ENCODE measurements around the gene NDUFAF4. TPM values are rescaled to one million over a fixed set of nuclear protein-coding genes. Genes with fewer than 3 reads are reported as not detected.

NDUFAF4 gene
- total and polyA plus RNA-seq, 8 donors, result 2.9 to 30.1 (median 11.0) TPM

- Histone ChIP-seq H3K4me1 (no peaks in the 10 kb centered on the region), H3K4me3 (no peak overlapping the region), H3K27ac (no peak overlapping the region), H3K36me3 (no peaks in the 10 kb centered on the region), H3K27me3 (no peaks in the 10 kb centered on the region), H3K9me3 (peaks cover 0 to 14% (median 0%) of the 10 kb centered on the region in 4 donors)
- 62 to 88% (median 72%) methylated on average over 8 of the region's 8 CpGs for WGBS, 5 donors
- no peak for DNase-seq
- intact Hi-C loops (cut with DNase I; ENCODE audit: low total_unique reads), result no loop called here
- no peak for TF ChIP-seq CTCF (IDR thresholded peaks at IDR 0.05)
- TF ChIP-seq POLR2A (IDR thresholded peaks at IDR 0.05), result no peak
- TF ChIP-seq EP300 (IDR thresholded peaks at IDR 0.05), result no peak
- no peak for TF ChIP-seq POLR2AphosphoS5 (IDR thresholded peaks at IDR 0.05)
Observed at GRCh38 chr6:96851858-96852257, 45.8 kb downstream of the NDUFAF4 start.

- Histone ChIP-seq H3K36me3 (no peaks in the 10 kb centered on the region), H3K9me3 (peaks cover 0 to 24% (median 1%) of the 10 kb centered on the region in 4 donors), H3K27ac (no peak overlapping the region), H3K4me1 (no peaks in the 10 kb centered on the region), H3K27me3 (no peaks in the 10 kb centered on the region), H3K4me3 (no peak overlapping the region)
- intact Hi-C loops (cut with DNase I; ENCODE audit: low total_unique reads), result no loop called here
- 71 to 75% (median 73%) methylated on average over 2 of the region's 2 CpGs for WGBS, 5 donors
- DNase-seq, result no peak
- no peak for TF ChIP-seq CTCF (IDR thresholded peaks at IDR 0.05)
- no peak for TF ChIP-seq POLR2AphosphoS5 (IDR thresholded peaks at IDR 0.05)
- no peak for TF ChIP-seq EP300 (IDR thresholded peaks at IDR 0.05)
- TF ChIP-seq POLR2A (IDR thresholded peaks at IDR 0.05), result no peak
Observed at GRCh38 chr6:96849615-96850014, 48.1 kb downstream of the NDUFAF4 start.

- no peak overlapping the region for H3K27ac ChIP-seq
- no peaks in the 10 kb centered on the region for H3K4me1 ChIP-seq
- no peak for TF ChIP-seq EP300 (IDR thresholded peaks at IDR 0.05)
- TF ChIP-seq POLR2AphosphoS5 (IDR thresholded peaks at IDR 0.05), result no peak
- TF ChIP-seq CTCF (IDR thresholded peaks at IDR 0.05), result no peak
- no peak for TF ChIP-seq POLR2A (IDR thresholded peaks at IDR 0.05)
- no peaks in the 10 kb centered on the region for H3K36me3 ChIP-seq
- no peak overlapping the region for H3K4me3 ChIP-seq
- intact Hi-C loops (cut with DNase I; ENCODE audit: low total_unique reads), result no loop called here
- no peaks in the 10 kb centered on the region for H3K27me3 ChIP-seq
- peaks cover 0 to 24% (median 3%) of the 10 kb centered on the region in 4 donors for H3K9me3 ChIP-seq
- DNase-seq, result no peak
Observed at GRCh38 chr6:96844530-96844929, 53.2 kb downstream of the NDUFAF4 start.

GRCh38 chr6:96841345-96841744, 56.3 kb downstream of the NDUFAF4 start:
- no peak for DNase-seq
- intact Hi-C loops (cut with DNase I; ENCODE audit: low total_unique reads), result no loop called here
- H3K4me3 ChIP-seq, result no peak overlapping the region
- WGBS, 5 donors, result 23 to 37% (median 32%) methylated on average over 2 of the region's 2 CpGs
- peaks cover 5 to 16% (median 9%) of the 10 kb centered on the region in 4 donors for H3K4me1 ChIP-seq
- H3K27ac ChIP-seq, result no peak overlapping the region
- peaks cover 0 to 10% (median 0%) of the 10 kb centered on the region in 3 donors for H3K27me3 ChIP-seq
- no peaks in the 10 kb centered on the region for H3K36me3 ChIP-seq
- TF ChIP-seq EP300 (IDR thresholded peaks at IDR 0.05), result no peak
- no peak for TF ChIP-seq POLR2A (IDR thresholded peaks at IDR 0.05)
- no peak for TF ChIP-seq CTCF (IDR thresholded peaks at IDR 0.05)
- no peak for TF ChIP-seq POLR2AphosphoS5 (IDR thresholded peaks at IDR 0.05)
- peaks cover 0 to 8% (median 3%) of the 10 kb centered on the region in 4 donors for H3K9me3 ChIP-seq

Small RNA genes within 50 kb of the gene (small RNA-seq; reads per million reads assigned to genes)
- gene RN7SL509P, result 0 reads per million in 4 donors

Other genes with a start within 250 kb of the NDUFAF4 start
- 1 to 10 TPM in 2 of 5 donors, under 1 TPM in 1, not detected in 2; 0.29 to 7.7 (median 1.7) TPM for gene GPR63, start 60.4 kb downstream of the NDUFAF4 start, total RNA-seq
- gene GPR63, start 60.4 kb downstream of the NDUFAF4 start, polyA plus RNA-seq, result under 1 TPM; 0.31 to 0.87 (median 0.33) TPM
- under 1 TPM in 1 of 5 donors, not detected in 4; 0.55 TPM for gene KLHL32, start 26.8 kb upstream of the NDUFAF4 start, total RNA-seq
- under 1 TPM in 2 of 3 donors, not detected in 1; 0.15 to 0.19 TPM for gene KLHL32, start 26.8 kb upstream of the NDUFAF4 start, polyA plus RNA-seq

Measured in stomach (tissue), 9 donors.